GM12878 (cell line): ENCODE results near the gene SLC51A. TPM values are rescaled to one million over a fixed set of nuclear protein-coding genes. Genes with fewer than 3 reads are reported as not detected.

Experiments used
- ATAC-seq: fragments of 200-7000 bp; cut with Tn5 transposase; 3 replicates; pipeline ENCODE4 v1.9.1; 2020; ENCODE audit warnings: mild to moderate bottlenecking, moderate library complexity
- BruUV-seq: library from RNA; stranded (reverse); fragments of 400-500 nt; replicated peaks from 2 replicates; lab custom pipeline; 2021; lab: Mats Ljungman, UMichigan
- CTCF ChIA-PET: fragments of 300-600 bp; sonication (Branson Sonifier 250); formaldehyde crosslinking; extraction: SDS; loops from one replicate; lab custom pipeline; 2021; ENCODE audit warnings: inconsistent platforms; lab: Yijun Ruan, JAX
- POLR2A ChIA-PET: fragments of 350-600 bp; formaldehyde crosslinking; extraction: SDS; loops from one replicate; lab custom pipeline; 2021; ENCODE audit warnings: inconsistent platforms; lab: Charles Lee
- RAD21 ChIA-PET: fragments of 300-600 bp; sonication (Branson Sonifier 250); formaldehyde crosslinking; loops from one replicate; lab custom pipeline; 2023; ENCODE audit warnings: antibody characterized with exemption; ENCODE audit not compliant: unreplicated experiment; lab: Charles Lee
- SMC1A ChIA-PET: fragments of 300-600 bp; sonication (Branson Sonifier 250); formaldehyde crosslinking; loops from one replicate; lab custom pipeline; 2023; ENCODE audit not compliant: unreplicated experiment, uncharacterized antibody; lab: Charles Lee
- DNase-seq: peaks from one replicate; pipeline ENCODE4 v3.0.0-alpha.2; 2011; ENCODE audit warnings: low read depth, low spot score
- FAIRE-seq: peaks from 3 replicates; lab custom pipeline; 2011; peaks lifted over from hg19 to GRCh38; lab: Jason Lieb, UNC
- H2AFZ ChIP-seq: 2 replicates; pipeline ENCODE4 v1.6.0; 2011; ENCODE audit warnings: low read depth, low read length, control low read depth; ENCODE audit not compliant: control insufficient read depth
- H3K27ac ChIP-seq: 2 replicates; pipeline ENCODE4 v1.5.1; 2011; ENCODE audit warnings: control low read depth; ENCODE audit not compliant: control insufficient read depth, insufficient read depth
- H3K27me3 ChIP-seq, 2 experiments: replicated peaks in 1 of 2; 2 replicates each; pipeline versions ENCODE4 v1.6.0 to v1.6.1; 2011; ENCODE audit warnings: low read length in 1 of 2; ENCODE audit not compliant: control insufficient read depth in 2 of 2, insufficient read depth in 2 of 2
- H3K36me3 ChIP-seq, 2 experiments: 2 replicates each; pipeline ENCODE4 v1.5.1; 2011; ENCODE audit warnings: low read length in 1 of 2; ENCODE audit not compliant: control insufficient read depth in 2 of 2, insufficient read depth in 2 of 2
- H3K4me1 ChIP-seq: 2 replicates; pipeline ENCODE4 v1.6.1; 2011; ENCODE audit warnings: mild to moderate bottlenecking, low read length, moderate library complexity, mixed read lengths; ENCODE audit not compliant: control insufficient read depth, insufficient read depth
- H3K4me2 ChIP-seq: 2 replicates; pipeline ENCODE4 v1.6.0; 2011; ENCODE audit warnings: control low read depth; ENCODE audit not compliant: control insufficient read depth, insufficient read depth
- H3K4me3 ChIP-seq: fragments of 200-600 bp; sonication (generic); 2 replicates; pipeline ENCODE4 v1.5.1; 2016
- H3K79me2 ChIP-seq: 2 replicates; pipeline ENCODE4 v1.6.0; 2011; ENCODE audit warnings: low read length; ENCODE audit not compliant: control insufficient read depth, insufficient read depth
- H3K9ac ChIP-seq: 2 replicates; pipeline ENCODE4 v1.8.0; 2011; ENCODE audit warnings: low read length, control low read depth, mixed read lengths; ENCODE audit not compliant: control insufficient read depth, insufficient read depth
- H3K9me3 ChIP-seq: replicated peaks from 3 replicates; pipeline ENCODE4 v1.5.1; 2011; ENCODE audit warnings: mild to moderate bottlenecking, low read length; ENCODE audit not compliant: control insufficient read depth, insufficient read depth
- H4K20me1 ChIP-seq: 2 replicates; pipeline ENCODE4 v1.6.0; 2011; ENCODE audit not compliant: control insufficient read depth, insufficient read depth
- BMI1 ChIP-seq: fragments of 450-650 bp; IDR thresholded peaks from 2 replicates; pipeline ENCODE4 v1.6.1; 2016; ENCODE audit warnings: mild to moderate bottlenecking, moderate library complexity, borderline replicate concordance
- FOS ChIP-seq: IDR thresholded peaks from 3 replicates; pipeline ENCODE4 v1.6.1; 2011; ENCODE audit warnings: borderline replicate concordance; ENCODE audit not compliant: insufficient read length; ENCODE audit errors: extremely low read depth
- SIN3A ChIP-seq: IDR thresholded peaks from 2 replicates; pipeline ENCODE4 v1.6.1; 2012; ENCODE audit warnings: low read depth, low read length, improper control_type of control experiment
- WGBS: methylation state at CpG from one replicate; pipeline ENCODE4 v1.1.6; 2016; ENCODE audit warnings: low lambda C conversion rate; ENCODE audit not compliant: insufficient replicate concordance, insufficient coverage; ENCODE audit errors: missing lambda C conversion rate; 5-methylcytosine and 5-hydroxymethylcytosine counted together
- in situ Hi-C: fragments of 300-500 bp; cut with MboI; formaldehyde crosslinking; loops from 9 replicates; pipeline ENCODE4 v1.14.3; 2018; ENCODE audit warnings: mixed read lengths
- intact Hi-C: fragments of 100-400 bp; cut with micrococcal nuclease; formaldehyde crosslinking; loops from one replicate; pipeline ENCODE4 v1.14.2; 2022; ENCODE audit not compliant: unreplicated experiment
- polyA plus RNA-seq, 11 experiments: library from polyadenylated mRNA; depleted of rRNA in 4 of 11; unstranded in 6 of 11; stranded (reverse) in 5 of 11; fragments of >200 nt; fragmentation: Nextera tagmentation in 4 of 11; fragmentation: Illumina TruSeq in 1 of 11; extraction: Ambion mirVana in 4 of 11; extraction: Trizol in 1 of 11; gene quantifications; 1 replicate in 1 of 11; 2 replicates in 10 of 11; pipeline versions ENCODE4 v1.2.1 to v1.2.3, GENCODE V29; 2011 to 2016; ENCODE audit warnings: inconsistent platforms in 2 of 11, missing spikeins in 2 of 11, low read depth in 1 of 11
- total RNA-seq, 4 experiments: library from RNA; depleted of rRNA in 3 of 4; stranded (reverse); fragments of >200 nt in 3 of 4; fragmentation: Illumina TruSeq in 1 of 4; extraction: Trizol in 1 of 4; gene quantifications; 2 replicates each; pipeline versions ENCODE4 v1.2.1 to v1.2.3, GENCODE V29; 2013 to 2021
- TF ChIP-seq, protein P1 (sequence below): fragments of 450-650 bp; IDR thresholded peaks from 2 replicates; pipeline ENCODE4 v1.6.1; 2017; ENCODE audit warnings: mild to moderate bottlenecking, moderate library complexity
- TF ChIP-seq, protein P2 (sequence below): IDR thresholded peaks from 2 replicates; pipeline ENCODE4 v1.6.1; 2012; ENCODE audit warnings: improper control_type of control experiment, low read depth, low read length; ENCODE audit not compliant: insufficient replicate concordance

Gene SLC51A
- total and polyA plus RNA-seq, 10 of the 15 experiments (the other 5 are each of a cell fraction or from before 2014, with no cell fraction given), result 0.99 to 3.9 (median 2.2) TPM; not detected in 6

DNA sequence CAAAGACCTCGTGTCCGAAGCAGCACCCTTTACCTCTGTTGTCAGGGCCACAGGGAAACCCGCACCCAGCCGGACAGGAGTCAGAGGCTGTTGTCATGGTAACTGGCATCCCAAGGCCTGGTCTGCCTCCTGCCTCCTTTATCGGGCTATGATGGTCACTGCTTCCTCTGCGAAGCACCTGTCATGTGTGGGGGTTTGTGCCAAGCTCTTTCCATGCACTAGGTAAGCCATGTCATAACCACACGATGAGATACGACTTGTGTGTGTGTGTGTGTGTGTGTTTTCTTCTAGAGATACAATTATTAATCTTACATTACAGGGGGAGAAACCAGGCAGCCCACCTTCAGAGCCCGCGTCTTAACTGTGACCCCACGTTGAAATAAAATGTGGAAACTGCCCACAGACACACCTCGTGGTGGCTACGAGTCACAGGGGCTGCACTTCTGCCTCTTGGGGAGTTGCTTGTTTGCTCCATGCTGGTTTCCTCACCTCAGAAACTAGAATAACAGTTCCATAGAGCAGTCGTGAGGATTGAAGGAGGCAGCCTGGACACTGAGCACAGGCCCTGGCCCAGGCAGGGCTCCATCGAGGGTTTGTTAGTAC lies 23.1 kb upstream of the SLC51A start:
- 34% methylated on average over 15 of the region's 15 CpGs for WGBS
- Histone ChIP-seq H3K4me2 (peak overlapping the region; percentile 67), H2AFZ (peak overlapping the region; percentile 61; the same call in 1 of the 2 replicates), H4K20me1 (no peaks in the 10 kb centered on the region), H3K4me1 (peaks cover 44% of the 10 kb centered on the region), H3K9me3 (no peaks in the 10 kb centered on the region), H3K4me3 (no peak overlapping the region), H3K9ac (peak overlapping the region; percentile 66), H3K36me3 (no peaks in the 10 kb centered on the region), H3K79me2 (no peaks in the 10 kb centered on the region), H3K27me3 (no peaks in the 10 kb centered on the region), H3K27ac (peak overlapping the region; percentile 83)
- in situ Hi-C loops (loop anchor here (5.0 kb wide), 1 partner anchor 116 kb away; no protein-coding TSS in a partner anchor), intact Hi-C loops (loop anchor here (10.0 kb wide), 1 partner anchor 288 kb away; the partner anchor contains the start of gene TNK2)
- 0 out of 2 replicates have a peak, but pooled peaks have one; percentile 12 for TF ChIP-seq SIN3A
- TF ChIP-seq FOS, result no peak
- TF ChIP-seq, protein P1, sequence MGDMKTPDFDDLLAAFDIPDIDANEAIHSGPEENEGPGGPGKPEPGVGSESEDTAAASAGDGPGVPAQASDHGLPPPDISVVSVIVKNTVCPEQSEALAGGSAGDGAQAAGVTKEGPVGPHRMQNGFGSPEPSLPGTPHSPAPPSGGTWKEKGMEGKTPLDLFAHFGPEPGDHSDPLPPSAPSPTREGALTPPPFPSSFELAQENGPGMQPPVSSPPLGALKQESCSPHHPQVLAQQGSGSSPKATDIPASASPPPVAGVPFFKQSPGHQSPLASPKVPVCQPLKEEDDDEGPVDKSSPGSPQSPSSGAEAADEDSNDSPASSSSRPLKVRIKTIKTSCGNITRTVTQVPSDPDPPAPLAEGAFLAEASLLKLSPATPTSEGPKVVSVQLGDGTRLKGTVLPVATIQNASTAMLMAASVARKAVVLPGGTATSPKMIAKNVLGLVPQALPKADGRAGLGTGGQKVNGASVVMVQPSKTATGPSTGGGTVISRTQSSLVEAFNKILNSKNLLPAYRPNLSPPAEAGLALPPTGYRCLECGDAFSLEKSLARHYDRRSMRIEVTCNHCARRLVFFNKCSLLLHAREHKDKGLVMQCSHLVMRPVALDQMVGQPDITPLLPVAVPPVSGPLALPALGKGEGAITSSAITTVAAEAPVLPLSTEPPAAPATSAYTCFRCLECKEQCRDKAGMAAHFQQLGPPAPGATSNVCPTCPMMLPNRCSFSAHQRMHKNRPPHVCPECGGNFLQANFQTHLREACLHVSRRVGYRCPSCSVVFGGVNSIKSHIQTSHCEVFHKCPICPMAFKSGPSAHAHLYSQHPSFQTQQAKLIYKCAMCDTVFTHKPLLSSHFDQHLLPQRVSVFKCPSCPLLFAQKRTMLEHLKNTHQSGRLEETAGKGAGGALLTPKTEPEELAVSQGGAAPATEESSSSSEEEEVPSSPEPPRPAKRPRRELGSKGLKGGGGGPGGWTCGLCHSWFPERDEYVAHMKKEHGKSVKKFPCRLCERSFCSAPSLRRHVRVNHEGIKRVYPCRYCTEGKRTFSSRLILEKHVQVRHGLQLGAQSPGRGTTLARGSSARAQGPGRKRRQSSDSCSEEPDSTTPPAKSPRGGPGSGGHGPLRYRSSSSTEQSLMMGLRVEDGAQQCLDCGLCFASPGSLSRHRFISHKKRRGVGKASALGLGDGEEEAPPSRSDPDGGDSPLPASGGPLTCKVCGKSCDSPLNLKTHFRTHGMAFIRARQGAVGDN, result no peak
- TF ChIP-seq BMI1, result peak; percentile 95
- TF ChIP-seq, protein P2, sequence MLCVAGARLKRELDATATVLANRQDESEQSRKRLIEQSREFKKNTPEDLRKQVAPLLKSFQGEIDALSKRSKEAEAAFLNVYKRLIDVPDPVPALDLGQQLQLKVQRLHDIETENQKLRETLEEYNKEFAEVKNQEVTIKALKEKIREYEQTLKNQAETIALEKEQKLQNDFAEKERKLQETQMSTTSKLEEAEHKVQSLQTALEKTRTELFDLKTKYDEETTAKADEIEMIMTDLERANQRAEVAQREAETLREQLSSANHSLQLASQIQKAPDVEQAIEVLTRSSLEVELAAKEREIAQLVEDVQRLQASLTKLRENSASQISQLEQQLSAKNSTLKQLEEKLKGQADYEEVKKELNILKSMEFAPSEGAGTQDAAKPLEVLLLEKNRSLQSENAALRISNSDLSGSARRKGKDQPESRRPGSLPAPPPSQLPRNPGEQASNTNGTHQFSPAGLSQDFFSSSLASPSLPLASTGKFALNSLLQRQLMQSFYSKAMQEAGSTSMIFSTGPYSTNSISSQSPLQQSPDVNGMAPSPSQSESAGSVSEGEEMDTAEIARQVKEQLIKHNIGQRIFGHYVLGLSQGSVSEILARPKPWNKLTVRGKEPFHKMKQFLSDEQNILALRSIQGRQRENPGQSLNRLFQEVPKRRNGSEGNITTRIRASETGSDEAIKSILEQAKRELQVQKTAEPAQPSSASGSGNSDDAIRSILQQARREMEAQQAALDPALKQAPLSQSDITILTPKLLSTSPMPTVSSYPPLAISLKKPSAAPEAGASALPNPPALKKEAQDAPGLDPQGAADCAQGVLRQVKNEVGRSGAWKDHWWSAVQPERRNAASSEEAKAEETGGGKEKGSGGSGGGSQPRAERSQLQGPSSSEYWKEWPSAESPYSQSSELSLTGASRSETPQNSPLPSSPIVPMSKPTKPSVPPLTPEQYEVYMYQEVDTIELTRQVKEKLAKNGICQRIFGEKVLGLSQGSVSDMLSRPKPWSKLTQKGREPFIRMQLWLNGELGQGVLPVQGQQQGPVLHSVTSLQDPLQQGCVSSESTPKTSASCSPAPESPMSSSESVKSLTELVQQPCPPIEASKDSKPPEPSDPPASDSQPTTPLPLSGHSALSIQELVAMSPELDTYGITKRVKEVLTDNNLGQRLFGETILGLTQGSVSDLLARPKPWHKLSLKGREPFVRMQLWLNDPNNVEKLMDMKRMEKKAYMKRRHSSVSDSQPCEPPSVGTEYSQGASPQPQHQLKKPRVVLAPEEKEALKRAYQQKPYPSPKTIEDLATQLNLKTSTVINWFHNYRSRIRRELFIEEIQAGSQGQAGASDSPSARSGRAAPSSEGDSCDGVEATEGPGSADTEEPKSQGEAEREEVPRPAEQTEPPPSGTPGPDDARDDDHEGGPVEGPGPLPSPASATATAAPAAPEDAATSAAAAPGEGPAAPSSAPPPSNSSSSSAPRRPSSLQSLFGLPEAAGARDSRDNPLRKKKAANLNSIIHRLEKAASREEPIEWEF, result no peak
- BruUV-seq, result no TSS peak
- ATAC-seq (no peak), DNase-seq (no peak), FAIRE-seq (no peak)
- ChIA-PET POLR2A (interaction anchor here (0.5 to 6.1 kb wide), 9 partner anchors 13 to 216 kb away, joined by 3 to 61 read pairs (median 5); no protein-coding TSS in a partner anchor), SMC1A (interaction anchor here (0.5 to 9.7 kb wide), 10 partner anchors 12 to 320 kb away, joined by 3 to 151 read pairs (median 6); no protein-coding TSS in a partner anchor), RAD21 (interaction anchor here (0.5 to 6.5 kb wide), 15 partner anchors 9 to 297 kb away, joined by 3 to 113 read pairs (median 8); no protein-coding TSS in a partner anchor), CTCF (interaction anchor here (0.8 to 6.6 kb wide), 9 partner anchors 13 to 172 kb away, joined by 3 to 121 read pairs (median 6); no protein-coding TSS in a partner anchor)
